ENCODE measurements around the gene RERE. TPM values are rescaled to one million over a fixed set of nuclear protein-coding genes. Genes with fewer than 3 reads are reported as not detected.
"Not testable (repeated sequence)": the region's sequence is repeated elsewhere in the genome, so short reads cannot be mapped to it uniquely, and the experiment has no call there.

RERE gene
- total RNA-seq, 1 experiment from 2014 or later, result 73.4 TPM

DNA sequence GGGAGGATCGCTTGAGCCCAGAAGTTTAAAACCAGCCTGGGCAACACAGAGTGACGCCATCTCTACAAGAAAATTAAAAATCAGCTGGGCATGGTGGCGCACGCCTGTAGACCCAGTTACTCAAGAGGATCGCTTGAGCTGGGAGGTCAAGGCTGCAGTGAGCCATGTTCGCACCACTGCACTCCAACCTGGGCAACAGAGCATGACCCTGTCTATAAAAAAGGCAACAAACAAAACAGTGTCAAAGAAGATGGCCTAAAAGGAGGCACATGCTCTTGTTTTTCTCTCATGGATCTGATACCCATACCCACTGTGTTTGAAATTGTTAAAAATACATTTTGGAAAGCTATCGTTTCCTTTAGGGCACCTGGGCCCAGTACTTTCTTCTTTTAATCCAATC, 307.9 kb downstream of the RERE start:
- H3K79me2 ChIP-seq (ENCODE audit: low read depth), result no peaks in the 10 kb centered on the region
- ChIA-PET POLR2A (ENCODE audit: unreplicated experiment) (no interaction called here), CTCF (no interaction called here)
- no peaks in the 10 kb centered on the region for H3K9me3 ChIP-seq (ENCODE audit: insufficient read depth, low read depth)
- BruUV-seq (replicated peaks), result no TSS peak
- no peak for TF ChIP-seq EZH2 (IDR thresholded peaks at IDR 0.05; ENCODE audit: low read depth)
- H3K27ac ChIP-seq, result no peak overlapping the region
- no peaks in the 10 kb centered on the region for H3K9me2 ChIP-seq (ENCODE audit: insufficient read depth)
- H3K4me2 ChIP-seq, result no peak overlapping the region
- H3K4me1 ChIP-seq (replicated peaks; ENCODE audit: insufficient read depth), result no peaks in the 10 kb centered on the region
- H4K20me1 ChIP-seq (ENCODE audit: insufficient read depth), result no peaks in the 10 kb centered on the region
- H3K36me3 ChIP-seq (ENCODE audit: low read depth), result no peaks in the 10 kb centered on the region
- no peak overlapping the region for H3K4me3 ChIP-seq
- DNase-seq, result no peak
- no peaks in the 10 kb centered on the region for H3K27me3 ChIP-seq (ENCODE audit: insufficient read depth, low read depth)
- no peaks in the 10 kb centered on the region for H3F3A ChIP-seq (ENCODE audit: insufficient read depth, low read depth)
- intact Hi-C loops (cut with micrococcal nuclease; ENCODE audit: unreplicated experiment), result no loop called here
- H2AFZ ChIP-seq, result no peak overlapping the region

DNA sequence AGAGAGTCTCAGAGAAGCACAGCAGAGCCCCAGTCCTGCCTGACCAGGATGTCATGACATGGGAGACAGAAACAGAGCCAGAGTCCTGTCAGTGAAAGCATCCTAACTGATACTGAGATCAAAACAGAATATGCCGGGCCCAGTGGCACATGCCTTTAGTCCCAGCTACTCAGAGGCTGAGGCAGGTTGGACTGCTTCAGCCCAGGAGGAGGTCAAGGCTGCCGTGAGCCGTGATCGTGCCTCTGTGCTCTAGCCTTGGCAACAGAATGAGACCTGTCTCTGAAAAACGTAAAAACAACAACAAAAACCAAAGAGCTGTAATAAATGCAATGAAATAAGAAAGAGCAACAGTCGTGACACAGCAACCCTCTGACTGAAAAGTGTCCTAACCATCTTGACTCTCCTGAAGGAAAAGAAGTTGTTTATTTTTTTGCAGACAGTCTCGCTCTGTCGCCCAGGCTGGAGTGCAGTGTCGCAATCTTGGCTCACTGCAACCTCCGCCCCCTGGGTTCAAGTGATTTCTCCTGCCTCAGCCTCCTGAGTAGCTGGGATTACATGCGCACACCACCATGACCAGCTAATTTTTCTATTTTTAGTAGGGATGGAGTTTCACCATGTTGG, 310.3 kb downstream of the RERE start:
- DNase-seq, result no peak
- H3K27ac ChIP-seq, result no peak overlapping the region
- no TSS peak for BruUV-seq (replicated peaks)
- H3F3A ChIP-seq (ENCODE audit: insufficient read depth, low read depth), result no peaks in the 10 kb centered on the region
- no peak overlapping the region for H3K4me3 ChIP-seq
- H3K36me3 ChIP-seq (ENCODE audit: low read depth), result no peaks in the 10 kb centered on the region
- CTCF ChIA-PET, result no interaction called here
- H3K4me1 ChIP-seq (replicated peaks; ENCODE audit: insufficient read depth), result no peaks in the 10 kb centered on the region
- no peak overlapping the region for H3K4me2 ChIP-seq
- H3K27me3 ChIP-seq (ENCODE audit: insufficient read depth, low read depth), result no peaks in the 10 kb centered on the region
- H3K9me3 ChIP-seq (ENCODE audit: insufficient read depth, low read depth), result no peaks in the 10 kb centered on the region
- no peaks in the 10 kb centered on the region for H3K9me2 ChIP-seq (ENCODE audit: insufficient read depth)
- intact Hi-C loops (cut with micrococcal nuclease; ENCODE audit: unreplicated experiment), result no loop called here
- H3K79me2 ChIP-seq (ENCODE audit: low read depth), result no peaks in the 10 kb centered on the region
- POLR2A ChIA-PET (ENCODE audit: unreplicated experiment), result no interaction called here
- TF ChIP-seq EZH2 (IDR thresholded peaks at IDR 0.05; ENCODE audit: low read depth), result no peak
- TF ChIP-seq, protein P1, sequence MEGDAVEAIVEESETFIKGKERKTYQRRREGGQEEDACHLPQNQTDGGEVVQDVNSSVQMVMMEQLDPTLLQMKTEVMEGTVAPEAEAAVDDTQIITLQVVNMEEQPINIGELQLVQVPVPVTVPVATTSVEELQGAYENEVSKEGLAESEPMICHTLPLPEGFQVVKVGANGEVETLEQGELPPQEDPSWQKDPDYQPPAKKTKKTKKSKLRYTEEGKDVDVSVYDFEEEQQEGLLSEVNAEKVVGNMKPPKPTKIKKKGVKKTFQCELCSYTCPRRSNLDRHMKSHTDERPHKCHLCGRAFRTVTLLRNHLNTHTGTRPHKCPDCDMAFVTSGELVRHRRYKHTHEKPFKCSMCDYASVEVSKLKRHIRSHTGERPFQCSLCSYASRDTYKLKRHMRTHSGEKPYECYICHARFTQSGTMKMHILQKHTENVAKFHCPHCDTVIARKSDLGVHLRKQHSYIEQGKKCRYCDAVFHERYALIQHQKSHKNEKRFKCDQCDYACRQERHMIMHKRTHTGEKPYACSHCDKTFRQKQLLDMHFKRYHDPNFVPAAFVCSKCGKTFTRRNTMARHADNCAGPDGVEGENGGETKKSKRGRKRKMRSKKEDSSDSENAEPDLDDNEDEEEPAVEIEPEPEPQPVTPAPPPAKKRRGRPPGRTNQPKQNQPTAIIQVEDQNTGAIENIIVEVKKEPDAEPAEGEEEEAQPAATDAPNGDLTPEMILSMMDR (conservative IDR thresholded peaks at IDR 0.05), result no peak
- H2AFZ ChIP-seq, result no peak overlapping the region
- no peaks in the 10 kb centered on the region for H4K20me1 ChIP-seq (ENCODE audit: insufficient read depth)

DNA sequence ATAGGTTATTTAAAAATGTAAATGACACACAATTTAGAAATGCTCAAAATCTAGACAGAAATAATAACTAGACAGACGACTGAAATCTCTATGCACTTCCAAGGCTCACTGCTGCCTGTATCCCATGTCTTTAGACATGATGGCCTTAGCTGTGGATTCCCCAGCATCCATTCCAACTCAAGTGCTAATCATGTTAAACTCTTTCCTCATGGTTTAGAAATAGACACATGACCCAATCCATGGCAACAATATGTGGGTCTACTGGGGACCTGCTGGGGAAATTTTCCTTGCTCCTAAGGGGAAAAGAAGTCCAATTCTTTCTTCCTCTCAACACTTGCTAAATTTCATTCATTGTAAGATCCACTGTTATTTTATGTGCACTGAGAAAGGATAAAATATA, 311.0 kb downstream of the RERE start:
- H3K9me3 ChIP-seq (ENCODE audit: insufficient read depth, low read depth), result no peaks in the 10 kb centered on the region
- H4K20me1 ChIP-seq (ENCODE audit: insufficient read depth), result no peaks in the 10 kb centered on the region
- no peak overlapping the region for H3K4me3 ChIP-seq
- TF ChIP-seq EZH2 (IDR thresholded peaks at IDR 0.05; ENCODE audit: low read depth), result no peak
- TF ChIP-seq, protein P1 (conservative IDR thresholded peaks at IDR 0.05), result no peak
- H3K4me2 ChIP-seq, result no peak overlapping the region
- no peaks in the 10 kb centered on the region for H3K36me3 ChIP-seq (ENCODE audit: low read depth)
- POLR2A ChIA-PET (ENCODE audit: unreplicated experiment), result no interaction called here
- no peaks in the 10 kb centered on the region for H3K79me2 ChIP-seq (ENCODE audit: low read depth)
- no peak overlapping the region for H3K27ac ChIP-seq
- no peak overlapping the region for H2AFZ ChIP-seq
- no TSS peak for BruUV-seq (replicated peaks)
- no peaks in the 10 kb centered on the region for H3F3A ChIP-seq (ENCODE audit: insufficient read depth, low read depth)
- CTCF ChIA-PET, result no interaction called here
- H3K9me2 ChIP-seq (ENCODE audit: insufficient read depth), result no peaks in the 10 kb centered on the region
- no peak for DNase-seq
- no peaks in the 10 kb centered on the region for H3K27me3 ChIP-seq (ENCODE audit: insufficient read depth, low read depth)
- H3K4me1 ChIP-seq (replicated peaks; ENCODE audit: insufficient read depth), result no peaks in the 10 kb centered on the region
- intact Hi-C loops (cut with micrococcal nuclease; ENCODE audit: unreplicated experiment), result no loop called here

DNA sequence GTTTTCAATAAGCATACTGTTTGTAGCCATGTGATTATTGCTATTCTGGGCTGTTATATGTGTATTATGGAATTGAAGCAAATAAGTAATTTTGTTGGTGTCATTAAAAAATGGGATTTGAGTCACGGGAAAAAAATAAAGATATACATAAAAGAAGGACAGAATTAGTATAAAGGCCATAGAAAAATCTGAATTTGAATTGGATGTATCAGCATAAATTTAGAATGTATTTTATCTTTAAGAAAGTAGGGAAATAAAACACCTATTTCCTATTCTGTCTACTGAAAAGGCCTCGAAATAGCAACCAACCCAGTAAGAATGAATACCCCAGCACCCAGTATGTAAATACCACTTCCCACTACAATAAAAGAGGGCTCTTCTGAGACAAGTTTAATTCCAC, 313.6 kb downstream of the RERE start:
- H3K9me3 ChIP-seq (ENCODE audit: insufficient read depth, low read depth), result no peaks in the 10 kb centered on the region
- no peak overlapping the region for H3K27ac ChIP-seq
- BruUV-seq (replicated peaks), result no TSS peak
- H3K4me2 ChIP-seq, result no peak overlapping the region
- POLR2A ChIA-PET (ENCODE audit: unreplicated experiment), result no interaction called here
- DNase-seq, result no peak
- no peak overlapping the region for H3K4me3 ChIP-seq
- intact Hi-C loops (cut with micrococcal nuclease; ENCODE audit: unreplicated experiment), result no loop called here
- H3K79me2 ChIP-seq (ENCODE audit: low read depth), result no peaks in the 10 kb centered on the region
- H2AFZ ChIP-seq, result no peak overlapping the region
- no peaks in the 10 kb centered on the region for H3F3A ChIP-seq (ENCODE audit: insufficient read depth, low read depth)
- H3K4me1 ChIP-seq (replicated peaks; ENCODE audit: insufficient read depth), result no peaks in the 10 kb centered on the region
- H3K27me3 ChIP-seq (ENCODE audit: insufficient read depth, low read depth), result no peaks in the 10 kb centered on the region
- no peaks in the 10 kb centered on the region for H3K36me3 ChIP-seq (ENCODE audit: low read depth)
- CTCF ChIA-PET, result no interaction called here
- no peak for TF ChIP-seq EZH2 (IDR thresholded peaks at IDR 0.05; ENCODE audit: low read depth)
- TF ChIP-seq, protein P1 (conservative IDR thresholded peaks at IDR 0.05), result no peak
- no peaks in the 10 kb centered on the region for H4K20me1 ChIP-seq (ENCODE audit: insufficient read depth)
- H3K9me2 ChIP-seq (ENCODE audit: insufficient read depth), result no peaks in the 10 kb centered on the region

DNA sequence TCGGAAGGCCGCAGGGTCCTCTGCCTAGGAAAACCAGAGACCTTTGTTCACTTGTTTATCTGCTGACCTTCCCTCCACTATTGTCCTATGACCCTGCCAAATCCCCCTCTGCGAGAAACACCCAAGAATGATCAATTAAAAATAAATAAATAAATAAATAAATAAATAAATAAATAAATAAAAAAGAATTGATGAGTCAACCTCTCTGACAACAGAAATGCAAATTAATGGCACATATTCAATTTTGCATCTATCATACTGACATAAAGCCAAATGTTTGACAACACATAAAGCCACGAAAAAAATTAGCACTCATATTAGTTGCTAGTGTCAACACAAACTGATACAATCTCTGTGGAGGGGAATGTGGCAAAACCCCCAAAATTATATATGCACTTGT, 314.5 kb downstream of the RERE start:
- H2AFZ ChIP-seq; H3K27ac ChIP-seq; DNase-seq; H3K4me2 ChIP-seq; intact Hi-C loops (cut with micrococcal nuclease; ENCODE audit: unreplicated experiment); H3K9me2 ChIP-seq (ENCODE audit: insufficient read depth); H4K20me1 ChIP-seq (ENCODE audit: insufficient read depth); H3F3A ChIP-seq (ENCODE audit: insufficient read depth, low read depth); CTCF ChIA-PET; BruUV-seq (replicated peaks); POLR2A ChIA-PET (ENCODE audit: unreplicated experiment); H3K79me2 ChIP-seq (ENCODE audit: low read depth); H3K36me3 ChIP-seq (ENCODE audit: low read depth); H3K9me3 ChIP-seq (ENCODE audit: insufficient read depth, low read depth); H3K4me3 ChIP-seq; H3K27me3 ChIP-seq (ENCODE audit: insufficient read depth, low read depth); H3K4me1 ChIP-seq (replicated peaks; ENCODE audit: insufficient read depth): not testable (repeated sequence)

Measured in PC-9 (cell line).